ENCODE data around the gene TMEM33. TPM values are rescaled to one million over a fixed set of nuclear protein-coding genes. Genes with fewer than 3 reads are reported as not detected.

Gene TMEM33
- total and polyA plus RNA-seq, 9 donors: 11.9 to 24.5 (median 16.7) TPM

DNA sequence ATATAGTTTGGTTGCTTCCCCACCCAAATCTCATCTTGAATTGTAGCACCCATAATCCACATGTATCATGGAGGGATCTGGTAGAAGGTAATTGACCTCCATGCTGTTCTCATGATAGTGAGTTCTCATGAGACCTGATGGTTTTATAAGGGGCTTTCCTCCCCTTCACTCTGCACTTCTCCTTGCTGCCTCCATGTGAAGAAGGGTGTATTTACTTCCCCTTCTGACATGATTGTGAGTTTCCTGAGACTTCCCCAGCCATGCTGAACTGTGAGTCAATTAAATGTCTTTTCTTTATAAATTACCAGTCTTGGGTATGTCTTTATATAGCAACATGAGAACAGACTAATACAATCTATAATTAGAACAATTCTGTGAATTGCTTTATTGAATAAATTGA is 34.4 kb downstream of the TMEM33 start:
- H3K4me1 ChIP-seq (ENCODE audit: control insufficient read depth, insufficient read depth, low read length): no peaks in the 10 kb centered on the region
- H3K4me3 ChIP-seq (ENCODE audit: low read length): no peak overlapping the region
- no peaks in the 10 kb centered on the region for H3K36me3 ChIP-seq (ENCODE audit: control insufficient read depth, insufficient read depth, low read length)
- peaks cover 2% of the 10 kb centered on the region for H3K9me3 ChIP-seq (replicated peaks; ENCODE audit: control insufficient read depth, low read depth, low read length)
- no peak overlapping the region for H3K27ac ChIP-seq (ENCODE audit: low read length)
- no peak for DNase-seq
- no peaks in the 10 kb centered on the region for H3K27me3 ChIP-seq (ENCODE audit: control insufficient read depth, insufficient read depth, low read length)

DNA sequence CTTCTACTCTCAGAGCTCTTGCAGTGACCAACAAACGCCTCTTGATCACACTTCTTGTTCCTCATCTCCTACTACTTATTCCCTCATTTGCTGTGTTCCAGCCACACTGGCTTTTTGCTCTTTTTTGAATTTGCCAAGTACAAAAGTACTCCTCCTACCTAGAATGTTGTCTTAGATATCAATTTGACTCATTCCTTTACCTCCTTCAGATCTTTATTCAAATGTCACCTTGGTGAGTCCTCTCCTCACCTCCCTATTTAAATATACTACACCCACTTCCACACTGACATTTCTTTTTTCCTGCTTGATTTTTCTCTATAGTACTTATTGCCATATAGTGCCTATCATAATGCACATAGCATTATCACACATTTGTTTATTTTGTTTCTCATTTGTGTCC is 40.1 kb downstream of the TMEM33 start:
- Histone ChIP-seq H3K4me1 (ENCODE audit: control insufficient read depth, insufficient read depth, low read length) (no peaks in the 10 kb centered on the region), H3K4me3 (ENCODE audit: low read length) (no peak overlapping the region), H3K27me3 (ENCODE audit: control insufficient read depth, insufficient read depth, low read length) (no peaks in the 10 kb centered on the region), H3K9me3 (replicated peaks; ENCODE audit: control insufficient read depth, low read depth, low read length) (no peaks in the 10 kb centered on the region), H3K27ac (ENCODE audit: low read length) (no peak overlapping the region), H3K36me3 (ENCODE audit: control insufficient read depth, insufficient read depth, low read length) (no peaks in the 10 kb centered on the region)
- WGBS (ENCODE audit: insufficient coverage): 75% methylated on average over 1 of the region's 1 CpG
- DNase-seq: no peak

DNA sequence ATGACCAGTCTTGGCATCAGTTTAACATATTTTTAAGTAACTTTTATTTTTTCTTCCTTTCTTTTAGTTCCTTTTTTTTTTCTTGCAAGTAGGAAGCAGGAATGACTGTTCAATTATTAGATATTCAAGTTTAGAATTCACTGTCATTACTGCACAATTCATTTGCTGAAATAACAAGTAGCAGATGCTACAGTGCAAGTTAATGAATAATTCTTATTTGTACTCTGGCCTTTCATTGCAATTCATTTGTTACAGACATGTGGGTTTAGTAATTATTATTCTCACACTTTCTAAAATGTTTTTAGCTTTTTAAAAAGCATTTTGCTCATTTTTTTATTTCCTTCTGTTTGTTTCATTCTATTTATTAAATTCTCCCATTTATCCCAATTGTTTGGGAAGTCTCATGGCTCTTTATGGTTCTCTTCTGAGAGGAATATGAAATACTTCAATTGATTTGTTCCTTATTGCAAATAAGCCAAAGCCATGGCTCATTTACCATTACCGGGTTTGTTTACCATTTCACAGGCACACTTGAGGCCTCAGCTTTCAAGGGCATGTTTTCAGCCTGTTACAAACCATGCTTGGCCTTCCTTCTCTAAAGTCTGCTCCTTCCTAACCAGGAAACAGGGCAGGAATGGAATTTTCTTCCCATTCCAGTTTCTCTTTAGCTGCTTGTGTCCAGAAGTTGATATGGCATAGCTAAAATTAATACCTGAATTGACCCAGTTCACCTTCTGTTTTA is 41.7 kb downstream of the TMEM33 start:
- H3K36me3 ChIP-seq (ENCODE audit: control insufficient read depth, insufficient read depth, low read length): no peaks in the 10 kb centered on the region
- no peaks in the 10 kb centered on the region for H3K4me1 ChIP-seq (ENCODE audit: control insufficient read depth, insufficient read depth, low read length)
- no peaks in the 10 kb centered on the region for H3K9me3 ChIP-seq (replicated peaks; ENCODE audit: control insufficient read depth, low read depth, low read length)
- H3K27me3 ChIP-seq (ENCODE audit: control insufficient read depth, insufficient read depth, low read length): no peaks in the 10 kb centered on the region
- 63% methylated on average over 1 of the region's 1 CpG for WGBS (ENCODE audit: insufficient coverage)
- H3K4me3 ChIP-seq (ENCODE audit: low read length): no peak overlapping the region
- DNase-seq: no peak
- H3K27ac ChIP-seq (ENCODE audit: low read length): no peak overlapping the region

DNA sequence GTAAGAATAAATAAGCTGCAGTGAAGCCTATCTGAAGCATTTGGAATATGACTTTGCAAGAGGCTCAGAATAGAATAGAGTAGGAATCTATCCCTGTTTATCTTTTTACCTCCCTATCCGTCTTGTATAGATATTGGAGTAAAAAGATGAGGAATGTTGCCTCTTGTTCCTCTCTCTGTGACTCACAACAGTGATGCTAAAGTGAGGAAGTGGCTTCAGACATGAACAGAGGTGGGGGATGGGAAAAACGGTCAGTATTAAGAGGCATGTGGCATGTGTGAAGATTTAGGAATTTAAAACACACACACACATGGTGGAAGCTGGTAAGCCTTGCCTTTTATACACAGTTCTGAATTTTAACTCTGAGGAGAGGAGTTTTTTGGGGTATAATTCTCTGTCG is 42.5 kb downstream of the TMEM33 start:
- WGBS (ENCODE audit: insufficient coverage): no CpG with 5 or more reads among the region's 3 CpGs
- no peaks in the 10 kb centered on the region for H3K9me3 ChIP-seq (replicated peaks; ENCODE audit: control insufficient read depth, low read depth, low read length)
- no peak for DNase-seq

DNA sequence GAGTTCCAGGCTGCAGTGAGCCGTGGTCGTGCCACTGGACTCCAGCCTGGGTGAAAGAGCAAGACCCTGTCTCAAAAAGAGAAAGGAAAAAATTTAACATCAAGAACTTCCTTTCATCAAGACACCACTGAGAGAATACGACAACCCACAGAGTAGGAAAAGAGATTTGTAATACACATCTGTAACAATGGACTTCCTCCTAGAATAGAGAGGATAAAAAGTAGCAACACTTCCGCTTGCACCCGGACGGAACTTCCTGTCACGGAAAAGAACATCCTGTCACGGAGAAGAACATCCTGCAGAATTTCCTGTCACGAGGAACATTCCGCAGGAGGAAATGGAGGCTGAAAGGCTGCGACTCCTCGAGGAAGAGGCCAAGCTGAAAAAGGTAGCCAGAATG is 46.2 kb downstream of the TMEM33 start, which contains the start of gene DCAF4L1:
TSS of gene DCAF4L1 (plus strand) at position 301 of the 400 bp plus-strand sequence. CDS start at position 338, 37 bp downstream.
- DNase-seq: no peak
- Histone ChIP-seq H3K27ac (ENCODE audit: low read length) (no peak within 1 kb of the TSS), H3K4me3 (ENCODE audit: low read length) (no peak within 1 kb of the TSS), H3K4me1 (ENCODE audit: control insufficient read depth, insufficient read depth, low read length) (no peaks in the 10 kb centered on the region), H3K36me3 (ENCODE audit: control insufficient read depth, insufficient read depth, low read length) (no peaks in the 10 kb centered on the region), H3K27me3 (ENCODE audit: control insufficient read depth, insufficient read depth, low read length) (no peaks in the 10 kb centered on the region), H3K9me3 (replicated peaks; ENCODE audit: control insufficient read depth, low read depth, low read length) (no peaks in the 10 kb centered on the region)
- 89% methylated on average over 9 of the region's 12 CpGs for WGBS (ENCODE audit: insufficient coverage)

More for the DNA sequence above, 42.5 kb downstream of the TMEM33 start:
- Histone ChIP-seq H3K27ac (ENCODE audit: low read length) (no peak overlapping the region), H3K4me1 (ENCODE audit: control insufficient read depth, insufficient read depth, low read length) (no peaks in the 10 kb centered on the region), H3K36me3 (ENCODE audit: control insufficient read depth, insufficient read depth, low read length) (no peaks in the 10 kb centered on the region), H3K4me3 (ENCODE audit: low read length) (no peak overlapping the region), H3K27me3 (ENCODE audit: control insufficient read depth, insufficient read depth, low read length) (no peaks in the 10 kb centered on the region)

DNA sequence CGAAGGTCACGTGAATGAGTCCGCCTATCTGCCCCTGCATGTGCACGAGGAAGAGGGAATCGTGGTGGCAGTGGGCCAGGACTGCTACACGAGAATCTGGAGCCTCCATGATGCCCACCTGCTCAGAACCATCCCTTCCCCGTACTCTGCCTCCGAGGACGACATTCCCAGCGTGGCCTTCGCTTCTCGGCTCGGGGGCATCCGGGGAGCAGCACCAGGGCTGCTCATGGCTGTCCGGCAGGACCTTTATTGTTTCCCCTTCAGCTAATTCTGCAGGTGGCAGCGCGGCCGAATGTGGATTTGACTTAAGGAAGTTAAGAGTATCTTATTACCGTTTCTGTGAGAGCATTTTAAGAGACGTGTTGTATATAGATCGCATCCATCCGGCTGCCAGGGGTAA is 47.5 kb downstream of the TMEM33 start:
- 79% methylated on average over 18 of the region's 22 CpGs for WGBS (ENCODE audit: insufficient coverage)
- H3K9me3 ChIP-seq (replicated peaks; ENCODE audit: control insufficient read depth, low read depth, low read length): no peaks in the 10 kb centered on the region
- no peaks in the 10 kb centered on the region for H3K27me3 ChIP-seq (ENCODE audit: control insufficient read depth, insufficient read depth, low read length)
- no peaks in the 10 kb centered on the region for H3K4me1 ChIP-seq (ENCODE audit: control insufficient read depth, insufficient read depth, low read length)
- H3K36me3 ChIP-seq (ENCODE audit: control insufficient read depth, insufficient read depth, low read length): no peaks in the 10 kb centered on the region
- no peak overlapping the region for H3K27ac ChIP-seq (ENCODE audit: low read length)
- no peak for DNase-seq
- no peak overlapping the region for H3K4me3 ChIP-seq (ENCODE audit: low read length)

DNA sequence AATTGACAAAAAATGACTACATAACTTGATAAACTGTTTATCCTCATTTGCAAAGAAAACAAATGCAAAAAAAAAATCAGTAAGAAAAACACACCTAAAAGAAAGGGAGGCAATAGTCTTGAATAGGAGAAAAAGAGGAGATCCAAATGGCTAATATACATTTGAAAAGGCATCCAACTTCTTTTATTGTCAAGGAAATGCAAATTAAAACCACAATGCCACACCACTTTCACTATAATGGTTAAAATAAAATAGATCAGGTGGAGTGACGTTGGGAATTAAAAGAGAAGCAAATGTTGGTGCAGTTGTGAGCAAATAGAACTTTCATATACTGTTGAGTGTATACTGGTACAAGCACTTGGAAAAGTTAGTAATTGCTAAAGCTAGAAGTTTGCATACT is 49.9 kb downstream of the TMEM33 start:
- Histone ChIP-seq H3K27ac (ENCODE audit: low read length) (no peak overlapping the region), H3K9me3 (replicated peaks; ENCODE audit: control insufficient read depth, low read depth, low read length) (no peaks in the 10 kb centered on the region), H3K27me3 (ENCODE audit: control insufficient read depth, insufficient read depth, low read length) (no peaks in the 10 kb centered on the region), H3K4me3 (ENCODE audit: low read length) (no peak overlapping the region), H3K36me3 (ENCODE audit: control insufficient read depth, insufficient read depth, low read length) (no peaks in the 10 kb centered on the region), H3K4me1 (ENCODE audit: control insufficient read depth, insufficient read depth, low read length) (no peaks in the 10 kb centered on the region)
- DNase-seq: no peak
- no CpG with 5 or more reads among the region's 1 CpG for WGBS (ENCODE audit: insufficient coverage)

DNA sequence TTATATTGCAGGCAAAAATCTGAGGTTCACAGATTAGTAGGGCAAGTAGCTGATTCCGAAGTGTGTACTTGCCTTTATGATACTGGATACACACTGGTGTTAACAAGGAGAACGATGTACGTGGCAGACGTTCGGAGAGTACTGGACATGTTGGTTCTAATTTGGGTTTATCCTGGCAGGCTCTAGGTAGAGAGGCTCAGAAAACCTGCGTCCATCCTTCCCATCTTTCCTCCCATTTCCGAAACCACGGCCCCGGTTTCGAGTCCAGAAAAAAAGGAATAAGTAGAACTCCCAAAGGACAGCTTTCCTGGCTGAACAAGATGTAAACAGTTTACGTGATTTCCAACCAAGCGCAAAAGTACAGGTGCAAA is 54.8 kb downstream of the TMEM33 start:
- Histone ChIP-seq H3K4me1 (ENCODE audit: control insufficient read depth, insufficient read depth, low read length) (peaks cover 8% of the 10 kb centered on the region), H3K9me3 (replicated peaks; ENCODE audit: control insufficient read depth, low read depth, low read length) (no peaks in the 10 kb centered on the region), H3K27me3 (ENCODE audit: control insufficient read depth, insufficient read depth, low read length) (no peaks in the 10 kb centered on the region), H3K27ac (ENCODE audit: low read length) (peak overlapping the region; percentile 69), H3K4me3 (ENCODE audit: low read length) (peak overlapping the region; percentile 73), H3K36me3 (ENCODE audit: control insufficient read depth, insufficient read depth, low read length) (no peaks in the 10 kb centered on the region)
- DNase-seq: no peak
- WGBS (ENCODE audit: insufficient coverage): 0% methylated on average over 3 of the region's 12 CpGs

DNA sequence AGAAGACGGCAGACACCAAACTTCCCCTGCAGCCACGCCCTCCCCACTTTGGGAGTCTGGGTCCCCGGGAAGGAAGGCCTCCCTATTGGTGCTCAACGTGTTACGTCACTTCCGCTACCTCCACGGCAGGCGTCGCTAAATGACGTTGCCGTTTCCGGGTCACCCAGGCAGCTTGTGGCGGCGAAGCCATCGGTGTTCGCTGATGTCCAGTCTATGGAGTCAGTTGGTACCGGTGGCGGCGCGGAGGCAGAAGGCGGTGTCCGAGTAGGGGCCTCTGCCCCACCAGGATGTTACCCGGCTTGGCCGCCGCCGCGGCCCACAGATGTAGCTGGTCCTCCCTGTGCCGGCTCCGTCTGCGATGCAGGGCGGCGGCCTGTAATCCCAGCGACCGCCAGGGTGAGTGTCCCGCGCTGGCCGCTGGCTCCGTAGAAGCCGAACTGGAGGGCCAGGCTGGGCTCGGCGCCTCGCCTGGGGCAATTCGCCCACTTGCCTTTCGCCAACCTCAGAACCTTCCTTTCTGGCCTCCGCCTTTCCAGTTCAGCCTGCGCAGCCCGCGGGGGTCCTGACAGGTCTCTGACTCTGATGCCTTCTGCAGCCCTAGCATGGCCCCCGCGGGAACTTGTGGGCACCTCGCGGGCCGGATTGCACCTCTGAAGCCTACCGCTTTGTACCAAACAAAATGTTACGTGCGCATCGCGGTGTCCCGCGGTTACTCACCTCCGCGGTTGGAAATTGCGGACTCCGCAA is 55.3 kb downstream of the TMEM33 start, which contains the start of gene SLC30A9:
TSS of gene SLC30A9 (plus strand) at position 166 of the 747 bp plus-strand sequence. CDS start at position 288, 122 bp downstream.
- H3K4me1 ChIP-seq (ENCODE audit: control insufficient read depth, insufficient read depth, low read length): peaks cover 8% of the 10 kb centered on the region
- no peaks in the 10 kb centered on the region for H3K36me3 ChIP-seq (ENCODE audit: control insufficient read depth, insufficient read depth, low read length)
- H3K27ac ChIP-seq (ENCODE audit: low read length): peak within 1 kb of the TSS; percentile 72
- H3K9me3 ChIP-seq (replicated peaks; ENCODE audit: control insufficient read depth, low read depth, low read length): no peaks in the 10 kb centered on the region
- no peaks in the 10 kb centered on the region for H3K27me3 ChIP-seq (ENCODE audit: control insufficient read depth, insufficient read depth, low read length)
- under 1% methylated on average over 64 of the region's 64 CpGs for WGBS (ENCODE audit: insufficient coverage)
- peak within 1 kb of the TSS; percentile 73 for H3K4me3 ChIP-seq (ENCODE audit: low read length)
- DNase-seq: peak; percentile 99

DNA sequence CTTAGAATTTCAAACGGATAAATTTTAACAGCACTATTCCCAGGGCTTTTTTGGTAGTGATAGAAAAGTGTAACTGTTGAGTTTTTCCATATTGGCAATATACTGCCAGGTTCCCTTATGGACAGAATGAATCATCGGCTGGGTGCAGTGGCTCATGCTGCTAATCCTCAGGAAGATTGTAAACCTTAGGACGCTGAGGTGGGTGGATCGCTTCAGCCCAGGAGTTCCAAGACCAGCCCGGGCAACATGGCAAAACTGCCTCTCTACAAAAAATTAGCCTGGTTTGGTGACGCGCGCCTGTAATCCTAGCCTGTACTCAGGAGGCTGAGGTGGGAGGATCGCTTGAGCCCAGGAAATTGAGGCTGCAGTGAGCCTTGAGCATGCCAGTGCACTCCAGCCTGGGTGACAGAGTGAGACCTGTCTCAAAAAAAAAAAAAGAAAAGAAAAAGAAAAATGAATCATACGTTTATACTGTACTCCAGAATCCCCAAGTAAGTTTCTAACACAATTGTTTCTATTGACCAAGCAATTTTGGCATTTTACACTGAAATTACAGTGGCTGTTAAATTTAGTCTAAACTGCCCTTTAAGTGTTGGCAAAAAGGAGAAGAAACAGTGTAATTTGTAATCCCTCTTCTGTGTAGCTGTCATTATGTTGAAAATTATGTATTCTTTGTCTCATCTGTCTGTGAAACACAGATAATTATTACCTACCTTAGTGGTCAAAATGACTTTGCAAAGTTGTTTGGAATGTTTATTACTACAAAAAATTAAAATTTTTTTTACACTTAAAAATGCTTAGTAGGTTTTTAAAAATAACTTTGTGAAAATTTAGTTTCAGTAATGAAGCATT is 56.9 kb downstream of the TMEM33 start:
- Histone ChIP-seq H3K4me3 (ENCODE audit: low read length) (no peak overlapping the region), H3K4me1 (ENCODE audit: control insufficient read depth, insufficient read depth, low read length) (peaks cover 8% of the 10 kb centered on the region)
- 94% methylated on average over 8 of the region's 10 CpGs for WGBS (ENCODE audit: insufficient coverage)

More for the DNA sequence above, 56.9 kb downstream of the TMEM33 start:
- DNase-seq: no peak
- H3K27me3 ChIP-seq (ENCODE audit: control insufficient read depth, insufficient read depth, low read length): no peaks in the 10 kb centered on the region
- no peaks in the 10 kb centered on the region for H3K9me3 ChIP-seq (replicated peaks; ENCODE audit: control insufficient read depth, low read depth, low read length)
- no peak overlapping the region for H3K27ac ChIP-seq (ENCODE audit: low read length)
- no peaks in the 10 kb centered on the region for H3K36me3 ChIP-seq (ENCODE audit: control insufficient read depth, insufficient read depth, low read length)

All from muscle of leg (tissue), 11 donors.